Tibial nerve (tissue), 4 donors: ENCODE data around the gene WDR82.

Experiments
- EP300 ChIP-seq, 2 donors: sonication (generic); formaldehyde crosslinking; IDR thresholded peaks; one replicate each; pipeline ENCODE4 v1.6.1; 2017; ENCODE audit warnings: antibody characterized with exemption in 2 of 2, mild to moderate bottlenecking in 1 of 2
- POLR2A ChIP-seq, 2 donors: fragments of 450-650 bp; IDR thresholded peaks; one replicate each; pipeline ENCODE4 v1.6.1; 2017; ENCODE audit warnings: antibody characterized with exemption in 2 of 2, mild to moderate bottlenecking in 2 of 2, moderate library complexity in 2 of 2
- TF ChIP-seq, protein P1 (sequence below), 5 experiments: fragments of 200-600 bp in 3 of 5; fragments of 450-650 bp in 2 of 5; sonication (generic) in 3 of 5; IDR thresholded peaks; one replicate each; pipeline ENCODE4 v1.5.1; 2016 to 2019; ENCODE audit warnings: antibody characterized with exemption in 5 of 5, mild to moderate bottlenecking in 3 of 5, moderate library complexity in 2 of 5

DNA sequence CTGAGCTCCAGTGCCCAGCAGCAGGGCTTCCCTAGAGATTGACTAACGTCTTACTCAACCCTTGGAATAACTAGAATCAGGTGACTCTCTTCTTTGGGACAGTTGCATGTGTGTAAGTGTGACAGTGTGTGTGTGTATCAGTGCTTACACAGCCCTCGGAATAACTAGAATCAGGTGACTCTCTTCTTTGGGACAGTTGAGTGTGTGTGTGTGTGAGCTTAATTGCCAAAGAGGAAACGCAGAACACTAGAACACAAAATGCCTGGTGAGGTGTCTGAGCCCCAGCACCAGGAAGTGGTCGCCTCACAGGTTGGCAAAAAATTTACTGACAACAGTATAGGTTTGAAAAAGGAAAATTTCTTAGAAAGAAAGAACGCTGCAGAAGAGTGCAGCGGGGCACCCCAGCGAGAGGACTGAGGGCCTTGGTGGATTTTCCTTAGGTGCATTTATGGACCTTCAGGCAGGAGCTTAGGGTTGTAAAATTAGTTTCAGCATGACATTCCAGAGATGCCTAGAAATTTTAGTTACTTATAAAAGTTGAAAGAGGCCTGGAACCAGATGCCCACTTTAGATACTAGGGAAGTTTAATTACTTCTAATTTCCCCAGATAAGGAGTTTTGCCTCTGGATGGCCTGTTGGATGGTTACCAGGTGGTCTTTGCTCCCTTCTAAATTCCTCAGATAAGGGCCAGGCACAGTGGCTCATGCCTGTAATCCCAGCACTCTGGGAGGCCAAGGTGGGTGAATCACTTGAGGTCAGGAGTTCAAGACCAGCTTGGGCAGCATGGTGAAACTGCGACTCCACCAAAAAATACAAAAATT lies 3.7 kb upstream of the WDR82 start:
- TF ChIP-seq, protein P1, sequence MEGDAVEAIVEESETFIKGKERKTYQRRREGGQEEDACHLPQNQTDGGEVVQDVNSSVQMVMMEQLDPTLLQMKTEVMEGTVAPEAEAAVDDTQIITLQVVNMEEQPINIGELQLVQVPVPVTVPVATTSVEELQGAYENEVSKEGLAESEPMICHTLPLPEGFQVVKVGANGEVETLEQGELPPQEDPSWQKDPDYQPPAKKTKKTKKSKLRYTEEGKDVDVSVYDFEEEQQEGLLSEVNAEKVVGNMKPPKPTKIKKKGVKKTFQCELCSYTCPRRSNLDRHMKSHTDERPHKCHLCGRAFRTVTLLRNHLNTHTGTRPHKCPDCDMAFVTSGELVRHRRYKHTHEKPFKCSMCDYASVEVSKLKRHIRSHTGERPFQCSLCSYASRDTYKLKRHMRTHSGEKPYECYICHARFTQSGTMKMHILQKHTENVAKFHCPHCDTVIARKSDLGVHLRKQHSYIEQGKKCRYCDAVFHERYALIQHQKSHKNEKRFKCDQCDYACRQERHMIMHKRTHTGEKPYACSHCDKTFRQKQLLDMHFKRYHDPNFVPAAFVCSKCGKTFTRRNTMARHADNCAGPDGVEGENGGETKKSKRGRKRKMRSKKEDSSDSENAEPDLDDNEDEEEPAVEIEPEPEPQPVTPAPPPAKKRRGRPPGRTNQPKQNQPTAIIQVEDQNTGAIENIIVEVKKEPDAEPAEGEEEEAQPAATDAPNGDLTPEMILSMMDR (IDR thresholded peaks at IDR 0.05): no peak
- TF ChIP-seq POLR2A (IDR thresholded peaks at IDR 0.05) (no peak), EP300 (IDR thresholded peaks at IDR 0.05) (no peak)
